Mesenchymal stem cell (in vitro differentiated cells and primary cell): ENCODE measurements around the gene MICAL3.

Source experiments
- DNase-seq: peaks from one replicate; pipeline ENCODE4 v3.0.0-alpha.2; 2013
- H2AFZ ChIP-seq: one replicate; pipeline ENCODE4 v1.6.1; 2013; ENCODE audit warnings: low read depth, mild to moderate bottlenecking, control low read depth, inconsistent platforms, low read length, moderate library complexity
- H2AK5ac ChIP-seq: 2 replicates; pipeline ENCODE4 v1.6.1; 2013; ENCODE audit warnings: low read length, moderate library complexity, mild to moderate bottlenecking, inconsistent platforms; ENCODE audit not compliant: severe bottlenecking
- H2BK120ac ChIP-seq: one replicate; pipeline ENCODE4 v1.6.1; 2013; ENCODE audit warnings: low read depth, mild to moderate bottlenecking, inconsistent platforms, low read length, moderate library complexity
- H2BK12ac ChIP-seq, 2 experiments: one replicate each; pipeline ENCODE4 v1.6.1; 2013; ENCODE audit warnings: inconsistent platforms in 2 of 2, low read length in 2 of 2, mild to moderate bottlenecking in 2 of 2, moderate library complexity in 2 of 2, control low read depth in 1 of 2
- H2BK15ac ChIP-seq: one replicate; pipeline ENCODE4 v1.6.1; 2013; ENCODE audit warnings: mild to moderate bottlenecking, low read depth, inconsistent platforms; ENCODE audit not compliant: poor library complexity, severe bottlenecking
- H2BK5ac ChIP-seq: 2 replicates; pipeline ENCODE4 v1.6.1; 2013; ENCODE audit warnings: low read depth, mild to moderate bottlenecking, low read length, control low read depth, inconsistent platforms; ENCODE audit not compliant: poor library complexity, severe bottlenecking
- H3K14ac ChIP-seq, 2 experiments: one replicate each; pipeline ENCODE4 v1.6.1; 2013; ENCODE audit warnings: inconsistent platforms in 2 of 2, low read length in 2 of 2, control low read depth in 1 of 2, mild to moderate bottlenecking in 1 of 2, moderate library complexity in 1 of 2
- H3K18ac ChIP-seq, 2 experiments: one replicate each; pipeline ENCODE4 v1.6.1; 2013; ENCODE audit warnings: inconsistent platforms in 2 of 2, low read length in 2 of 2, control low read depth in 1 of 2, low read depth in 1 of 2, mild to moderate bottlenecking in 1 of 2
- H3K23ac ChIP-seq, 2 experiments: one replicate each; pipeline ENCODE4 v1.6.1; 2013; ENCODE audit warnings: inconsistent platforms in 2 of 2, low read length in 2 of 2, mild to moderate bottlenecking in 2 of 2, moderate library complexity in 2 of 2, control low read depth in 1 of 2
- H3K27ac ChIP-seq: 2 replicates; pipeline ENCODE4 v1.5.1; 2013; ENCODE audit warnings: mild to moderate bottlenecking, moderate library complexity, low read length, control low read depth, inconsistent platforms; ENCODE audit not compliant: poor library complexity, severe bottlenecking
- H3K27me3 ChIP-seq, 2 experiments: 2 replicates each; pipeline versions ENCODE4 v1.6.1 to v1.7.0; 2013; ENCODE audit warnings: low read length in 2 of 2, mild to moderate bottlenecking in 2 of 2, moderate library complexity in 2 of 2, control low read depth in 1 of 2, inconsistent platforms in 1 of 2; ENCODE audit not compliant: control insufficient read depth in 1 of 2, insufficient read depth in 1 of 2
- H3K36me3 ChIP-seq, 2 experiments: 2 replicates each; pipeline versions ENCODE4 v1.6.1 to v1.7.0; 2013; ENCODE audit warnings: low read length in 2 of 2, control low read depth in 1 of 2, inconsistent platforms in 1 of 2, low read depth in 1 of 2, mild to moderate bottlenecking in 1 of 2; ENCODE audit not compliant: insufficient read depth in 2 of 2, control insufficient read depth in 1 of 2
- H3K4ac ChIP-seq, 2 experiments: one replicate each; pipeline ENCODE4 v1.6.1; 2013; ENCODE audit warnings: inconsistent platforms in 2 of 2, low read length in 2 of 2, mild to moderate bottlenecking in 2 of 2, moderate library complexity in 2 of 2, control low read depth in 1 of 2, low read depth in 1 of 2
- H3K4me1 ChIP-seq: 2 replicates; pipeline ENCODE4 v1.6.1; 2013; ENCODE audit warnings: low read depth, low read length, control low read depth; ENCODE audit not compliant: control insufficient read depth, insufficient read depth
- H3K4me2 ChIP-seq: 2 replicates; pipeline ENCODE4 v1.6.1; 2013; ENCODE audit warnings: low read length, mild to moderate bottlenecking, inconsistent platforms; ENCODE audit not compliant: poor library complexity, severe bottlenecking
- H3K4me3 ChIP-seq, 2 experiments: 2 replicates each; pipeline versions ENCODE4 v1.5.1 to v1.7.0; 2013; ENCODE audit warnings: low read length in 2 of 2, mild to moderate bottlenecking in 2 of 2, control low read depth in 1 of 2, low read depth in 1 of 2; ENCODE audit not compliant: insufficient read depth in 1 of 2
- H3K79me1 ChIP-seq: replicated peaks from 2 replicates; pipeline ENCODE4 v1.6.1; 2013; ENCODE audit warnings: mild to moderate bottlenecking, control low read depth, low read length, inconsistent platforms; ENCODE audit not compliant: poor library complexity, severe bottlenecking
- H3K9ac ChIP-seq: 2 replicates; pipeline ENCODE4 v1.7.0; 2013; ENCODE audit warnings: mild to moderate bottlenecking, low read length, moderate library complexity
- H3K9me3 ChIP-seq: 2 replicates; pipeline ENCODE4 v1.7.0; 2013; ENCODE audit warnings: mild to moderate bottlenecking, low read length; ENCODE audit not compliant: control insufficient read depth
- H4K8ac ChIP-seq: one replicate; pipeline ENCODE4 v1.6.1; 2013; ENCODE audit warnings: inconsistent platforms, mild to moderate bottlenecking, low read length, moderate library complexity
- H4K91ac ChIP-seq: one replicate; pipeline ENCODE4 v1.6.1; 2013; ENCODE audit warnings: mild to moderate bottlenecking, low read length, inconsistent platforms
- WGBS: methylation state at CpG from one replicate; pipeline ENCODE4 v1.1.7; 2013; ENCODE audit warnings: mixed read lengths; 5-methylcytosine and 5-hydroxymethylcytosine counted together

The MICAL3 gene

DNA sequence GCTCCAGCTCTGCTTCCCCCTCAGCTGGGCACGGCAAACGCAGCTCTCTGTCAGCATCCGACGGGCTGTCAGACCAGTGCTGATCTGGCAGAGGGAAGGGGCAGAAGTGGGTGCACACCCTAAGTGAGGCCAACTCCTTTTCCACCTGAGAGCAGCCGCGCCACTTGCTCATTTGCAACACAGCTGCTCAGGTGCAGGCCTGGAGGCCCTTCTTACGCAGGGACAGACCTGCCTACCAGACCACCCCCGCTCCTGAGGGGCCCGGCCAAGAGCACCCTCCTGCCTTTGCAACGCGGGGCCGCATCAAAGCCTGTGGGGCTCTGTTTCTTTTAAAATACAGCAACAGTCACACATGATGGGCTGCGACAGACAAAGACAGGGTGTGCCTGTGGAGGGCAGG, 202.3 kb downstream of the MICAL3 start:
- no peak overlapping the region for H2AFZ ChIP-seq
- no peak overlapping the region for H3K9ac ChIP-seq
- H2BK15ac ChIP-seq: no peak overlapping the region

GRCh38 chr22:17820879-17821439, 203.4 kb downstream of the MICAL3 start:
- H2AK5ac ChIP-seq: no peak overlapping the region
- no peaks in the 10 kb centered on the region for H3K9me3 ChIP-seq
- no peak overlapping the region for H2BK15ac ChIP-seq
- no peak overlapping the region for H2BK120ac ChIP-seq
- H3K27ac ChIP-seq: no peak overlapping the region
- H2BK5ac ChIP-seq: no peak overlapping the region
- H3K4me2 ChIP-seq: no peak overlapping the region
- no peak overlapping the region for H3K9ac ChIP-seq
- H3K4me1 ChIP-seq: peaks cover 3% of the 10 kb centered on the region
- no peak overlapping the region for H2BK12ac ChIP-seq
- H3K27me3 ChIP-seq: no peaks in the 10 kb centered on the region
- no peak overlapping the region for H3K18ac ChIP-seq
- no peak overlapping the region for H2AFZ ChIP-seq
- H3K23ac ChIP-seq: no peak overlapping the region
- no peak overlapping the region for H4K8ac ChIP-seq
- peaks cover 44% of the 10 kb centered on the region for H3K79me1 ChIP-seq
- peaks cover 53 to 89% of the 10 kb centered on the region in 2 experiments for H3K36me3 ChIP-seq
- 95% methylated on average over 2 of the region's 3 CpGs for WGBS
- H3K4ac ChIP-seq: no peak overlapping the region
- H3K14ac ChIP-seq: no peak overlapping the region
- no peak overlapping the region for H3K4me3 ChIP-seq
- no peak for DNase-seq
- no peak overlapping the region for H4K91ac ChIP-seq

More for the DNA sequence above, 202.3 kb downstream of the MICAL3 start:
- Histone ChIP-seq H3K4ac (no peak overlapping the region), H3K23ac (no peak overlapping the region), H3K4me3 (no peak overlapping the region), H3K27me3 (no peaks in the 10 kb centered on the region), H3K18ac (no peak overlapping the region), H3K4me1 (peaks cover 3% of the 10 kb centered on the region), H3K79me1 (peaks cover 44% of the 10 kb centered on the region), H3K36me3 (peaks cover 52 to 89% of the 10 kb centered on the region in 2 experiments), H3K9me3 (no peaks in the 10 kb centered on the region), H4K91ac (no peak overlapping the region), H3K27ac (no peak overlapping the region), H4K8ac (no peak overlapping the region), H3K14ac (peak overlapping the region in 1 of 2 experiments; percentile 41), H2AK5ac (no peak overlapping the region), H3K4me2 (no peak overlapping the region), H2BK12ac (no peak overlapping the region), H2BK120ac (no peak overlapping the region), H2BK5ac (no peak overlapping the region)
- no peak for DNase-seq
- WGBS: 98% methylated on average over 13 of the region's 13 CpGs

DNA sequence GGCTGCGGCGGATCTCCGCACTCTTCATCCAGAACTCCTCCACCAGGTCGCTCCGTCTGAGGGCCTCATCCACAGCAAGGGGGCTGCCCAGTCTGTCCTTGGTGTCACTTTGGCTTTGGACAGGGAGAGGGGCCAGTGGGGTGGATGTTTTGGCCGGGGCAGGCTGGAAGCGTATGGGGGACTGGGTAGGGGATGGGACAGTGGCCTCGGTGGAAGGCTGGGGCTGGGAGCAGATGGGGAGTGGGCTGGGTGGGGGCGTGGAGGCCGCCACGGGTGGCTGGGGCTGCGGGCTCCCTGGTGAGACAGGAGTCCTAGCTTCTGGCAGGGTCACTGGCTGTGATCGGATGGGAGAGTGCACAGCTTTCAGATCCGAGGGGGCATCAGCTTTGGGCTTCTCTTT, 205.7 kb downstream of the MICAL3 start:
- no peak for DNase-seq
- H3K9me3 ChIP-seq: no peaks in the 10 kb centered on the region

GRCh38 chr22:17818180-17818579, 206.2 kb downstream of the MICAL3 start:
- Histone ChIP-seq H3K14ac (no peak overlapping the region), H3K4me3 (no peak overlapping the region), H4K91ac (no peak overlapping the region), H3K4ac (no peak overlapping the region), H2BK15ac (no peak overlapping the region), H3K4me1 (peaks cover 3% of the 10 kb centered on the region), H3K4me2 (no peak overlapping the region), H3K9ac (no peak overlapping the region), H3K36me3 (peaks cover 65 to 90% of the 10 kb centered on the region in 2 experiments), H3K27ac (no peak overlapping the region), H3K23ac (no peak overlapping the region), H4K8ac (no peak overlapping the region), H2AK5ac (no peak overlapping the region), H3K9me3 (no peaks in the 10 kb centered on the region), H2BK120ac (no peak overlapping the region), H3K79me1 (peaks cover 44% of the 10 kb centered on the region), H2BK5ac (no peak overlapping the region), H3K18ac (no peak overlapping the region), H2BK12ac (no peak overlapping the region), H3K27me3 (no peaks in the 10 kb centered on the region), H2AFZ (no peak overlapping the region)
- DNase-seq: no peak
- WGBS: 96% methylated on average over 25 of the region's 25 CpGs

More for the DNA sequence above, 205.7 kb downstream of the MICAL3 start:
- peaks cover 61 to 87% of the 10 kb centered on the region in 2 experiments for H3K36me3 ChIP-seq
- H2BK12ac ChIP-seq: no peak overlapping the region
- no peak overlapping the region for H2BK15ac ChIP-seq
- H3K4me2 ChIP-seq: no peak overlapping the region
- H3K4me3 ChIP-seq: no peak overlapping the region
- H2AK5ac ChIP-seq: no peak overlapping the region
- no peak overlapping the region for H3K18ac ChIP-seq
- H3K27ac ChIP-seq: no peak overlapping the region
- H3K14ac ChIP-seq: no peak overlapping the region
- H4K91ac ChIP-seq: no peak overlapping the region
- no peak overlapping the region for H3K9ac ChIP-seq
- no peak overlapping the region for H3K23ac ChIP-seq
- no peak overlapping the region for H3K4ac ChIP-seq
- no peak overlapping the region for H2BK120ac ChIP-seq
- no peak overlapping the region for H2AFZ ChIP-seq
- 97% methylated on average over 12 of the region's 14 CpGs for WGBS
- H3K27me3 ChIP-seq: no peaks in the 10 kb centered on the region
- H3K4me1 ChIP-seq: peaks cover 3% of the 10 kb centered on the region
- H3K79me1 ChIP-seq: peaks cover 42% of the 10 kb centered on the region
- no peak overlapping the region for H2BK5ac ChIP-seq
- no peak overlapping the region for H4K8ac ChIP-seq
